WTC11 (cell line): Measurements from ENCODE around the gene PLD3. TPM values are rescaled to one million over a fixed set of nuclear protein-coding genes. Genes with fewer than 3 reads are reported as not detected.

Experiments used
- E2F5 ChIP-seq: sonication (generic); formaldehyde crosslinking; IDR thresholded peaks from 2 replicates; pipeline ENCODE4 v1.8.1; 2022; ENCODE audit warnings: mild to moderate bottlenecking, moderate library complexity, missing genetic modification reagents
- MYBL2 ChIP-seq: sonication (generic); formaldehyde crosslinking; IDR thresholded peaks from 2 replicates; pipeline ENCODE4 v1.8.1; 2023; ENCODE audit warnings: mild to moderate bottlenecking, moderate library complexity, missing genetic modification reagents
- STAT6 ChIP-seq: sonication (generic); formaldehyde crosslinking; conservative IDR thresholded peaks from 2 replicates; pipeline ENCODE4 v1.8.1; 2023; ENCODE audit warnings: mild to moderate bottlenecking, low read depth, missing genetic modification reagents, moderate library complexity
- microRNA-seq: library from miRNA; unstranded; fragments of <30 nt; microRNA quantifications from one replicate; pipeline ENCODE4 v1.2.0, GENCODE V29; 2022; ENCODE audit warnings: borderline number of aligned reads
- total RNA-seq: library from RNA; stranded (reverse); gene quantifications from 3 replicates; pipeline ENCODE4 v1.2.3, GENCODE V29; 2021

PLD3 gene
- total RNA-seq, 1 experiment from 2014 or later: 190 TPM

GRCh38 chr19:40425450-40426287, 77.2 kb downstream of the PLD3 start, which contains the start of gene SERTAD1 (continued):
- TF ChIP-seq E2F5 (CRISPR knock-in tag) (peak; percentile 42; the same call in 1 of the 2 replicates), STAT6 (CRISPR knock-in tag) (no peak), MYBL2 (CRISPR knock-in tag) (peak; percentile 68; the same call in 1 of the 2 replicates)
- TF ChIP-seq, all 79 proteins: peak for 14

Small RNAs within 50 kb of the gene (microRNA-seq; reads per million reads assigned to microRNA genes)
- gene MIR6796: not detected

Other genes starting within 250 kb of the PLD3 start
- 23.5 to 25.5 TPM (median 24.4 TPM) in 3 replicates for gene MAP3K10, start 157.3 kb upstream of the PLD3 start, total RNA-seq
- 0.23 TPM in 1 of 3 replicates, not detected in the others for gene TTC9B, start 130.3 kb upstream of the PLD3 start, total RNA-seq
- 0.83 to 2.4 TPM (median 1.9 TPM) in 3 replicates for gene CCNP, start 122.0 kb upstream of the PLD3 start, total RNA-seq
- 156 to 174 TPM (median 161 TPM) in 3 replicates for gene AKT2, start 63.4 kb upstream of the PLD3 start, total RNA-seq
- 14.7 to 17.2 TPM (median 15.6 TPM) in 3 replicates for gene C19orf47, start 298 bp upstream of the PLD3 start, total RNA-seq
- 0.21 to 0.31 TPM (median 0.25 TPM) in 3 replicates for gene HIPK4, start 41.5 kb downstream of the PLD3 start, total RNA-seq
- 8.2 to 8.4 TPM (median 8.3 TPM) in 3 replicates for gene PRX, start 64.7 kb downstream of the PLD3 start, total RNA-seq
- gene SERTAD1, start 77.3 kb downstream of the PLD3 start, total RNA-seq: 6.8 to 8.6 TPM (median 7.4 TPM) in 3 replicates
- 31.9 to 34.6 TPM (median 33.6 TPM) in 3 replicates for gene SERTAD3, start 95.6 kb downstream of the PLD3 start, total RNA-seq
- 35.1 to 38.5 TPM (median 37.1 TPM) in 3 replicates for gene BLVRB, start 117.0 kb downstream of the PLD3 start, total RNA-seq
- 2.8 to 5.7 TPM (median 3.9 TPM) in 3 replicates for gene SPTBN4, start 118.3 kb downstream of the PLD3 start, total RNA-seq
- gene SHKBP1, start 228.2 kb downstream of the PLD3 start, total RNA-seq: 71.7 to 82.1 TPM (median 76.9 TPM) in 3 replicates